Cardiac muscle cell (in vitro differentiated cells and primary cell): ENCODE results near the gene BCDIN3D. TPM values are rescaled to one million over a fixed set of nuclear protein-coding genes. Genes with fewer than 3 reads are reported as not detected.

Experiments
- DNase-seq, 2 donors: peaks; one replicate each; pipeline versions ENCODE4 v3.0.0 to v3.0.0-alpha.2; 2010 to 2017; ENCODE audit warnings: low read depth in 1 of 2, low spot score in 1 of 2
- H3K27ac ChIP-seq: fragments of 200-600 bp; sonication (generic); 2 replicates; pipeline ENCODE4 v1.5.1; 2016
- H3K27me3 ChIP-seq: fragments of 200-600 bp; sonication (generic); 2 replicates; pipeline ENCODE4 v1.6.0; 2016; ENCODE audit warnings: control low read depth
- H3K36me3 ChIP-seq: fragments of 200-600 bp; sonication (generic); 2 replicates; pipeline ENCODE4 v1.5.1; 2016; ENCODE audit warnings: control low read depth
- H3K4me1 ChIP-seq: fragments of 200-600 bp; sonication (generic); 2 replicates; pipeline ENCODE4 v1.8.1; 2017; ENCODE audit warnings: low read depth, mild to moderate bottlenecking, mixed run types
- H3K4me3 ChIP-seq: fragments of 200-600 bp; sonication (generic); 2 replicates; pipeline ENCODE4 v1.5.1; 2016; ENCODE audit warnings: mild to moderate bottlenecking
- H3K9me3 ChIP-seq: fragments of 200-600 bp; sonication (generic); 2 replicates; pipeline ENCODE4 v1.5.1; 2017; ENCODE audit warnings: low read depth, mild to moderate bottlenecking, control low read depth
- CTCF ChIP-seq: IDR thresholded peaks from 2 replicates; pipeline ENCODE4 v1.5.1; 2012; ENCODE audit warnings: low read depth, mild to moderate bottlenecking, low read length
- polyA plus RNA-seq: library from polyadenylated mRNA; unstranded; fragments of >200 nt; fragmentation: Nextera tagmentation; extraction: Ambion mirVana; gene quantifications from 2 replicates; pipeline ENCODE4 v1.2.1, GENCODE V29; 2016
- total RNA-seq: library from RNA; depleted of rRNA; stranded (reverse); fragments of >200 nt; gene quantifications from 2 replicates; pipeline ENCODE4 v1.2.3, GENCODE V29; 2016

The BCDIN3D gene
- total and polyA plus RNA-seq, 2 experiments from 2014 or later, result 5.9 to 8.9 TPM

DNA sequence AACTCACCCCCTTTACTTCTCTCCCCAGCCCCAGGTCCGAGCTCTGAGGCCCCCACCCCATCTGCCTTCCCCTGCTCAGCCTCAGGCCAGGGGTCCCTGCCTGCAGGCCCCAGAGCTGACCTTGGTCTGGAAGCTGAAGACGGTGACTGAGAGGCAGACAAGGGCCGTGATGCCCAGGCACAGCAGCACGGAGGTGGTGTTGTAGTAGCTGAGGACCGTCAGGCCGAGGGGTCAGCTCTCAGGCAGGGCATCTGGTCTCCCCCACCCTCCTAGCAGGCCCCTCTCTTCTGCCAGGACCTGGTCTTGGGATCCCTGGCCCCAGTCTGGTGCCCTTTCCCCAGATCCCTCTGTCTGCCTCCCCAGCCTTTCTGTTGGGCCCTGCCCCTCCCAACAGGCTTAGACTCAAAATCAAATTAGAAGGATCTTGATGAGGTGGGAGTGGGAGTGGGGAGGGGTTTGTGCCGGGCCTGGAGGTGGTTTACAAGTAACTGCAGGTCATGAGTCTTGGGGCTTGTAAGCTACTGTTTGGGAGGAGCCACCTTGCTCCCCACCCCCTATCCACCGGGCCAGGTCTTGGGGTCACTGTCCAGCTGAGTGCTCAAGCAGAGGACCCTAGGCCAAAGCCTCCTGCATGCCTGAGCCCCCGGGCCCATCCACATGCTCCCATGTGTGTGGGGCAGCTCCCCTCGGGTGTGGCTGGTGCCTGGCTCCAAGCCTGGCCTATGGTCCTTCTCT lies 46.6 kb upstream of the BCDIN3D start:
- Histone ChIP-seq H3K27me3 (no peaks in the 10 kb centered on the region), H3K36me3 (no peaks in the 10 kb centered on the region), H3K9me3 (no peaks in the 10 kb centered on the region), H3K4me1 (peaks cover 10% of the 10 kb centered on the region), H3K4me3 (no peak overlapping the region), H3K27ac (no peak overlapping the region)
- DNase-seq, result no peak
- no peak for TF ChIP-seq CTCF

DNA sequence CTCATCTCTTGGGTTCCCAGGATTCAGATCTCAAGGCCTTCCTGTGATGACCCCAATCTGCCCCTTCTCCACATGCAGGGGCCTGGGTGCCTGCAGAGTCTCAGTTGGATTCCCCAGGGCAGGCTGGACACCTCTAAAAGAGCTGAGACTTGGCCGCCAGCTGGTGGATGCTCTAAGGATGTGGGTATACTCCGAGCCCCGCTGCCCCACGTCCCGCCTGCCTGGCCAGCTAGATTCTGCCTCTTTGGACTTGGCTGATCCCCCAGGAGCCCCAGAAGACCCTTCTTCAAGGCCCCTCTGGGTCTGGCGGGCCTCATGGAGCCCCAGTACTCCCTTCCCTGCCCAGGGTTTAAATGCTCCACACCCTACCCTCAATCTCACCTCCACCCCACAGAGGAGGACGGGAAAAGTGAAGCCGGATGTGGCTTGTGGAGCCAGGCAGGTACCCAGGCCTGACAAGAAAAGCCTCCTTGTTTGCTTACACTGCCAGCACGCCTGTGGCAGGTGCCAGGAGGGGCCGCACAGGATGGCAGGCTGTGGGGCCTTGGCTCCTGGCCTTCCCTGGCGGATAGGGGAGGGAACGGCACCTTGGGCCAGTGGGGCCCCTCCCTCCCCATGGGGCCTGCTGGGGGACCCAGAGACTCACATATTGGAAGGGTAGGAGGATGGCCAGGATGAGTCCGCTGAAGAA lies 45.7 kb upstream of the BCDIN3D start:
- no peak overlapping the region for H3K4me3 ChIP-seq
- H3K27ac ChIP-seq, result no peak overlapping the region
- no peak for DNase-seq
- no peaks in the 10 kb centered on the region for H3K27me3 ChIP-seq
- no peaks in the 10 kb centered on the region for H3K36me3 ChIP-seq
- H3K9me3 ChIP-seq, result no peaks in the 10 kb centered on the region
- no peak for TF ChIP-seq CTCF
- peaks cover 10% of the 10 kb centered on the region for H3K4me1 ChIP-seq

DNA sequence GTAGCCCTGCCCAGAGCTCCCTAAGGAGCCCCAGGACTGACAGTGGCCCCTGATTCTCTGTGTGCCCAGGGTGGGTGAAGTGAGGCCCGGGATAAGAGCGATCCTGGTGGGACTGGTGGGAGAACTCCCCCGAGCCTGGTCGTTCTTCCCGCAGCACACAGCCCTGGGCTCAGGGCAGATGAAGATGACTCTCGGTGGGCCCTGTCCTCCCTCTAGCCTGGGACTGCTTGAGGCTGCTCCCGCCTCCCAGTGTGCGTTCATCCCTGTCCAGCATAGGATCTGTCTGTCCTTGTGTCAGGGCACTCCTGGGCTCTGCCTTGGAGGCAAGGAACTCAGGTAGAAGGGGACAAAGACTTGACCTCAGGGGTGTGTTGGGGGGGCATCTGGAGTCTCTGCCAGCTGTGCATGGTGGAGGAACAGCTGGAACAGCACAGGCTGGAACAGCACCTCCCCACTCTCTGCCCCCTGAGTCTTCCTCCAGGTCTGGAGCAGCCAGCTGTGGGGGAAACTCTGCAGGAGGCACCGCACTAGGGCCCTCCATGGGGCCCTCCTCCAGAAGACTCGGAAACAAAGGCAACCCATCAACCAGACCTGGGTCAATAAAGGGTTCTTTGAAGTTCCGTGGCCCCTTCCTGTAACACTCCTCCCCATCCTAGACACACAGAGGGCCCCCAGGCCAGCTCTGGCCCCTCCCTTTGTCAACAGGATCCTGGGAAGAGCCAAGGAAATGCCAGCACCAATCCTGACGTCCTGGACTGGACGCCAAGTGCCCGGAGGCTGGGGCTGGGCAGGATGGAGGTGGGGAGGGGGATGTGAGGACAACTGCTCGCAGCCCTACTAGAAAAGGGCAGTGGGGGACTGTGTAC lies 44.9 kb upstream of the BCDIN3D start:
- no peak for TF ChIP-seq CTCF
- no peak overlapping the region for H3K4me3 ChIP-seq
- H3K27me3 ChIP-seq, result no peaks in the 10 kb centered on the region
- H3K36me3 ChIP-seq, result no peaks in the 10 kb centered on the region
- no peak overlapping the region for H3K27ac ChIP-seq
- H3K4me1 ChIP-seq, result peaks cover 15% of the 10 kb centered on the region
- H3K9me3 ChIP-seq, result no peaks in the 10 kb centered on the region
- DNase-seq, result no peak

DNA sequence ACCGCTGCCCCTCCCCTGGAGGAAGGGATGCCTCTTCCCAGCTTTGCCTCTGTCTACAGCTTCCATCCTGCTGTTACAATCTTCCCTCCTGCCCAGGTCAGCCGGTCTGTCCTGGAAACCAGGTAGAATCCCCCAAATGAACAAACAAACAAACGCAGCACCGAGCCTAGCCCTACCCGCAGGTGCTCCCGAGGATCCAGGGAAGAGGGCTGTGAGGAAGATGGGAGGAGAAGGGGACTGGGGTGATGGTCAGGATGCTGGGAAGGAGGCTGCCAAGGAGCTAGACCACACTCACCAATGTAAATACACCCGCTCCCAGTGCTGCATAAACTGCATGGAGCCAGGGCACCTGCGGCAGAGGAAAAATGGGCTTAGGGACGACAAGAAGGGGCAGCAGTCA lies 44.2 kb upstream of the BCDIN3D start:
- Histone ChIP-seq H3K27me3 (no peaks in the 10 kb centered on the region), H3K4me3 (no peak overlapping the region), H3K36me3 (no peaks in the 10 kb centered on the region), H3K4me1 (peaks cover 19% of the 10 kb centered on the region), H3K9me3 (no peaks in the 10 kb centered on the region), H3K27ac (no peak overlapping the region)
- no peak for DNase-seq
- TF ChIP-seq CTCF, result no peak

DNA sequence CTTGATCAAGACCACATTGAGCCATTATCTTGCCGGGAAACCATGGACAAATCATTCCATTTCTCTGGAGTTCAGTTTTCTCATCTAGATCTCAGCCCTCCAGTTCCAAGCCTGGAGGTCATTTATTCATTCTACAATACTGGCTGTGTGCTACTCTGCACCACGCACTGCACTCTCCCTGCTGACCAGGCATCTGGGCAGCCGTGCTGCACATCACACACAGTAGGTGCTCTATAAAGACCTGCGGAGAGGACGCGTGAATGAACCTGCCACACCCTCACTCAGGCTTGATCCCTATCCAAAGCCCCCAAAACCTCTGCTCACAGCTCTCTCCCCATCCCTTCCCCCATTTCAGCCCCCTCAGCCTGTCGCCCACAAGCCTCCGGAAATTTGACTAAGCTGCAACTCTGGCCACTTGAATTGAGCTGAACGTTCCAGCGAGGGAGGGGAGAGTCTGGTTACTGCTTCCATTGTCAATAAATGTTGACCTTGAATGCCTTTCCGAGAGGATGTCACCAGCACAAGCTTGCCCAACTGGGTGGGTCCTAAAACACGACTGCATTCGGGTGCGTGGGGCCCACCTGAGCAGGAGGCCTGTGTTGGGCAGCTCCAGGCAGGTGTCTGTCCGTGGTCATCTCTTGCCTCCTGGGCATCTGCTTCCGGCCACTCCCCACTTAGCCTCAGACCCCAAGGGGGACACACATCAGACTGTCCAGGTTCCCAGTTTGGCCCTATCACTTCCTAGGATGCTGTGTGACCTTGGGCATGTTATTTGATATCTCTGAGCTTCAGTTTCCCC lies 43.0 kb upstream of the BCDIN3D start:
- no peaks in the 10 kb centered on the region for H3K9me3 ChIP-seq
- no peak for DNase-seq
- no peak overlapping the region for H3K4me3 ChIP-seq
- peaks cover 19% of the 10 kb centered on the region for H3K4me1 ChIP-seq
- no peaks in the 10 kb centered on the region for H3K36me3 ChIP-seq
- no peaks in the 10 kb centered on the region for H3K27me3 ChIP-seq
- no peak overlapping the region for H3K27ac ChIP-seq
- TF ChIP-seq CTCF, result no peak
